GM13976 (cell line): Measurements from ENCODE around the gene THSD4.

ENCODE experiments used
- DNase-seq: peaks from one replicate; pipeline ENCODE4 v3.0.0; 2012; ENCODE audit warnings: low spot score
- CTCF ChIP-seq: IDR thresholded peaks from 2 replicates; pipeline ENCODE4 v1.5.1; 2012; ENCODE audit warnings: borderline replicate concordance, mild to moderate bottlenecking; ENCODE audit not compliant: insufficient read depth; ENCODE audit errors: extremely low read depth, missing control alignments, control extremely low read depth
- in situ Hi-C: fragments of 300-500 bp; cut with MboI; formaldehyde crosslinking; loops from one replicate; pipeline ENCODE4 v1.12.0; 2022; ENCODE audit warnings: low sequenced_read_pairs, mixed read lengths, inconsistent platforms; ENCODE audit not compliant: unreplicated experiment

THSD4 gene

GRCh38 chr15:71683411-71684274 lies 568.4 kb downstream of the THSD4 start:
- TF ChIP-seq CTCF = no peak
- in situ Hi-C loops = no loop called here
- no peak for DNase-seq

GRCh38 chr15:71685420-71685993 lies 570.2 kb downstream of the THSD4 start:
- no peak for TF ChIP-seq CTCF
- DNase-seq = no peak
- in situ Hi-C loops = no loop called here

GRCh38 chr15:71686221-71687050 lies 571.2 kb downstream of the THSD4 start:
- TF ChIP-seq CTCF = no peak
- in situ Hi-C loops = no loop called here
- no peak for DNase-seq

- TF ChIP-seq CTCF = no peak
- DNase-seq = no peak
- in situ Hi-C loops = no loop called here
Observed at GRCh38 chr15:71687902-71688508, 572.7 kb downstream of the THSD4 start.

GRCh38 chr15:71688509-71689094 lies 573.3 kb downstream of the THSD4 start:
- no peak for TF ChIP-seq CTCF
- no peak for DNase-seq
- in situ Hi-C loops = no loop called here

GRCh38 chr15:71691081-71691457 lies 575.8 kb downstream of the THSD4 start:
- DNase-seq = no peak
- in situ Hi-C loops = no loop called here
- no peak for TF ChIP-seq CTCF
